ENCODE measurements around the gene NRF1. TPM values are rescaled to one million over a fixed set of nuclear protein-coding genes. Genes with fewer than 3 reads are reported as not detected.

The NRF1 gene
- total RNA-seq, 1 experiment from 2014 or later: 14.0 TPM

DNA sequence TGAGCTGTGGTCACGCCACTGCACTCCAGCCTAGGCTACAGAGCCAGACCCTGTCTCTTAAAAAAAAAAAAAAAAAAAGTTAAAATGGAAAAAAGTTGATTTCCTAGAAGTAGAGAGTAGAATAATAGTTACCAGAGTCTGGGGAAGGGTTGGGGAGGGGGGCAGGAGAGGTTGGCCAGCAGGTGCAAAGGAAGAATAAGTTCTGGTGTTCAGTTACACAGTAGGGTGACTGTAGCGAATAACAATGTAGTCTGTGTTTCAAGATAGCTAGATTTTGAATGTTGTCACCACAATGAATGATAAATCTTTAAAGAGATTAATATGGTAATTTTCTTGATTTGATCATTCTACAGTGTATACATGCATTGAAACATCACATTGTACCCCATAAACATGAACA is 142.9 kb downstream of the NRF1 start:
- no peak overlapping the region for H3K27ac ChIP-seq (ENCODE audit: low read length)
- H3K36me3 ChIP-seq (ENCODE audit: control insufficient read depth, insufficient read depth, low read length): no peaks in the 10 kb centered on the region
- TF ChIP-seq POLR2AphosphoS5 (IDR thresholded peaks at IDR 0.05; ENCODE audit: low read depth, low read length) (no peak), SIN3A (IDR thresholded peaks at IDR 0.05; ENCODE audit: borderline replicate concordance, insufficient read depth, low read depth, low read length) (no peak), TCF7L2 (IDR thresholded peaks at IDR 0.05; ENCODE audit: low read depth, low read length) (no peak)
- TF ChIP-seq, protein P1, sequence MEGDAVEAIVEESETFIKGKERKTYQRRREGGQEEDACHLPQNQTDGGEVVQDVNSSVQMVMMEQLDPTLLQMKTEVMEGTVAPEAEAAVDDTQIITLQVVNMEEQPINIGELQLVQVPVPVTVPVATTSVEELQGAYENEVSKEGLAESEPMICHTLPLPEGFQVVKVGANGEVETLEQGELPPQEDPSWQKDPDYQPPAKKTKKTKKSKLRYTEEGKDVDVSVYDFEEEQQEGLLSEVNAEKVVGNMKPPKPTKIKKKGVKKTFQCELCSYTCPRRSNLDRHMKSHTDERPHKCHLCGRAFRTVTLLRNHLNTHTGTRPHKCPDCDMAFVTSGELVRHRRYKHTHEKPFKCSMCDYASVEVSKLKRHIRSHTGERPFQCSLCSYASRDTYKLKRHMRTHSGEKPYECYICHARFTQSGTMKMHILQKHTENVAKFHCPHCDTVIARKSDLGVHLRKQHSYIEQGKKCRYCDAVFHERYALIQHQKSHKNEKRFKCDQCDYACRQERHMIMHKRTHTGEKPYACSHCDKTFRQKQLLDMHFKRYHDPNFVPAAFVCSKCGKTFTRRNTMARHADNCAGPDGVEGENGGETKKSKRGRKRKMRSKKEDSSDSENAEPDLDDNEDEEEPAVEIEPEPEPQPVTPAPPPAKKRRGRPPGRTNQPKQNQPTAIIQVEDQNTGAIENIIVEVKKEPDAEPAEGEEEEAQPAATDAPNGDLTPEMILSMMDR (IDR thresholded peaks at IDR 0.05): no peak
- TF ChIP-seq, protein P2, sequence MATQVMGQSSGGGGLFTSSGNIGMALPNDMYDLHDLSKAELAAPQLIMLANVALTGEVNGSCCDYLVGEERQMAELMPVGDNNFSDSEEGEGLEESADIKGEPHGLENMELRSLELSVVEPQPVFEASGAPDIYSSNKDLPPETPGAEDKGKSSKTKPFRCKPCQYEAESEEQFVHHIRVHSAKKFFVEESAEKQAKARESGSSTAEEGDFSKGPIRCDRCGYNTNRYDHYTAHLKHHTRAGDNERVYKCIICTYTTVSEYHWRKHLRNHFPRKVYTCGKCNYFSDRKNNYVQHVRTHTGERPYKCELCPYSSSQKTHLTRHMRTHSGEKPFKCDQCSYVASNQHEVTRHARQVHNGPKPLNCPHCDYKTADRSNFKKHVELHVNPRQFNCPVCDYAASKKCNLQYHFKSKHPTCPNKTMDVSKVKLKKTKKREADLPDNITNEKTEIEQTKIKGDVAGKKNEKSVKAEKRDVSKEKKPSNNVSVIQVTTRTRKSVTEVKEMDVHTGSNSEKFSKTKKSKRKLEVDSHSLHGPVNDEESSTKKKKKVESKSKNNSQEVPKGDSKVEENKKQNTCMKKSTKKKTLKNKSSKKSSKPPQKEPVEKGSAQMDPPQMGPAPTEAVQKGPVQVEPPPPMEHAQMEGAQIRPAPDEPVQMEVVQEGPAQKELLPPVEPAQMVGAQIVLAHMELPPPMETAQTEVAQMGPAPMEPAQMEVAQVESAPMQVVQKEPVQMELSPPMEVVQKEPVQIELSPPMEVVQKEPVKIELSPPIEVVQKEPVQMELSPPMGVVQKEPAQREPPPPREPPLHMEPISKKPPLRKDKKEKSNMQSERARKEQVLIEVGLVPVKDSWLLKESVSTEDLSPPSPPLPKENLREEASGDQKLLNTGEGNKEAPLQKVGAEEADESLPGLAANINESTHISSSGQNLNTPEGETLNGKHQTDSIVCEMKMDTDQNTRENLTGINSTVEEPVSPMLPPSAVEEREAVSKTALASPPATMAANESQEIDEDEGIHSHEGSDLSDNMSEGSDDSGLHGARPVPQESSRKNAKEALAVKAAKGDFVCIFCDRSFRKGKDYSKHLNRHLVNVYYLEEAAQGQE (IDR thresholded peaks at IDR 0.05; ENCODE audit: insufficient read depth in 1 of 2, low read depth in 2 of 2, low read length in 1 of 2): no peak
- ChIA-PET POLR2A (interaction anchor here (0.6 kb wide), 1 partner anchor 72 kb away, joined by 9 read pairs; no protein-coding TSS in a partner anchor), CTCF (no interaction called here)
- in situ Hi-C loops (cut with HindIII; ENCODE audit: low pct_unique_long_range_greater_than_20kb, low sequenced_read_pairs): no loop called here
- intact Hi-C loops (cut with micrococcal nuclease; ENCODE audit: unreplicated experiment): no loop called here
- ATAC-seq (no peak), DNase-seq (ENCODE audit: low read depth, low spot score) (no peak)
- H3K9me3 ChIP-seq (ENCODE audit: control insufficient read depth, insufficient read depth, low read depth, low read length): no peaks in the 10 kb centered on the region
- no TSS peak for BruUV-seq (replicated peaks)
- no peaks in the 10 kb centered on the region for H3K27me3 ChIP-seq (ENCODE audit: control insufficient read depth, insufficient read depth, low read length)
- no peak overlapping the region for H3K4me3 ChIP-seq (ENCODE audit: low read depth in 2 of 2, low read length in 2 of 2)
- H3K4me1 ChIP-seq (ENCODE audit: control insufficient read depth, insufficient read depth, low read length): no peaks in the 10 kb centered on the region

DNA sequence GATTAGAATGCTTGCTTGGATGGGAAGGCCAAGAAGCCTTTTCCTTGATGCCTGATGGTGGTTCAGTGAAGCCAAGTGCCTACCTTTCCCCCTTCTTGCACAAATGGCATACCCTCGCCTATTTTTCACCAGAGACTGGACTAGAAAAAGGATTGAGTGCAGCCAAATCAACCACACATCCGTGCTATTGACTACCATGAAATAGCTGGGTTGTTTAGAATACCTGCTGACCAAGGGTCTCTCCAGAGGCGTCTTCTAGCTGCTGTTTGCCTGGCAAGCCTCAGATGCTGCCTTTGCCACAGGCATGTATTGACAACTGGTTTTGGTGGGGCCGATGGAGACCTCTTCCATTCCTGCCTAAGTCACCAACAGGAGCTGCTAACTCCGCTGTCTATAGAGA is 146.5 kb downstream of the NRF1 start:
- Histone ChIP-seq H3K27ac (ENCODE audit: low read length) (no peak overlapping the region), H3K9me3 (ENCODE audit: control insufficient read depth, insufficient read depth, low read depth, low read length) (no peaks in the 10 kb centered on the region), H3K27me3 (ENCODE audit: control insufficient read depth, insufficient read depth, low read length) (no peaks in the 10 kb centered on the region), H3K4me3 (ENCODE audit: low read depth in 2 of 2, low read length in 2 of 2) (no peak overlapping the region), H3K4me1 (ENCODE audit: control insufficient read depth, insufficient read depth, low read length) (no peaks in the 10 kb centered on the region), H3K36me3 (ENCODE audit: control insufficient read depth, insufficient read depth, low read length) (no peaks in the 10 kb centered on the region)
- in situ Hi-C loops (cut with HindIII; ENCODE audit: low pct_unique_long_range_greater_than_20kb, low sequenced_read_pairs): no loop called here
- TF ChIP-seq POLR2AphosphoS5 (IDR thresholded peaks at IDR 0.05; ENCODE audit: low read depth, low read length) (no peak), TCF7L2 (IDR thresholded peaks at IDR 0.05; ENCODE audit: low read depth, low read length) (no peak), SIN3A (IDR thresholded peaks at IDR 0.05; ENCODE audit: borderline replicate concordance, insufficient read depth, low read depth, low read length) (no peak)
- TF ChIP-seq, protein P2 (IDR thresholded peaks at IDR 0.05; ENCODE audit: insufficient read depth in 1 of 2, low read depth in 2 of 2, low read length in 1 of 2): no peak
- TF ChIP-seq, protein P1 (IDR thresholded peaks at IDR 0.05): no peak
- POLR2A ChIA-PET: no interaction called here
- intact Hi-C loops (cut with micrococcal nuclease; ENCODE audit: unreplicated experiment): no loop called here
- CTCF ChIA-PET: interaction anchor here (1.2 kb wide), 1 partner anchor 67 kb away, joined by 5 read pairs; no protein-coding TSS in a partner anchor
- ATAC-seq (no peak), DNase-seq (ENCODE audit: low read depth, low spot score) (no peak)
- BruUV-seq (replicated peaks): no TSS peak
